Epithelial cell of esophagus (primary cell): ENCODE results near the gene ST6GAL1.

Experiments used
- DNase-seq: peaks from one replicate; pipeline ENCODE4 v3.0.0; 2010; ENCODE audit warnings: low read depth
- H3K4me3 ChIP-seq: 2 replicates; pipeline ENCODE4 v1.5.1; 2011; ENCODE audit warnings: mild to moderate bottlenecking, low read length, control low read depth
- CTCF ChIP-seq: IDR thresholded peaks from 2 replicates; pipeline ENCODE4 v1.5.1; 2011; ENCODE audit warnings: low read depth, mild to moderate bottlenecking, low read length, control low read depth, inconsistent platforms; ENCODE audit not compliant: insufficient read depth; ENCODE audit errors: missing control alignments

The ST6GAL1 gene

GRCh38 chr3:186955898-186956696 lies 25.8 kb downstream of the ST6GAL1 start:
- no peak for DNase-seq
- no peak for TF ChIP-seq CTCF
- no peak overlapping the region for H3K4me3 ChIP-seq

DNA sequence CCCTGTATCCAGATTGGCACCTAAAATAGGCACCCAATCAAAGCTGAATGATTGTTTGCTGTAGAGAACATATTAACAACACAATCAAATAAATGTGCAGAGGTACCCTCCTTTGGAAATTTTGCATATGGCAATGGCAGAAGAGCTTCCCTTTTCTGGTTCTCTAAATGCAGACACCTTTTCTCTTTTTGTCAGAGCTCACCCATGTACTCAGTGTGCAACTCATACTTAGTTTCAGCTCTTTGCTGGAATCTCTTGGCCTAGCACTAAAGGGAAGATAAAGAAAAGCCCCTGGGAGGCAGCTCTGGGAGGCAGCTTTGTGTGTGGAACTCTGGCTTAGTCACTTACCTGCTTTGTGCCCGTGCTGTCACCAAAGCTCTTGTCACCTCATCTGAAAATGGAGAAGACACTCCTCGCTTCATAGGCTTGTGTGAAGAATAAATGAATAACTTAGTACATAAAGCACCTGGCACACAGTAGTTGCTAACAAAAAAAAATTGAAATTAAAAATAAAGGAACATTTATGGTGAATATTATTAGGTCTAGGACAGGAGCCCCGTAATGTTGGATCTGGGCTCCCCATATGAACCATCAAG lies 28.8 kb downstream of the ST6GAL1 start:
- TF ChIP-seq CTCF = no peak
- H3K4me3 ChIP-seq = no peak overlapping the region
- no peak for DNase-seq

DNA sequence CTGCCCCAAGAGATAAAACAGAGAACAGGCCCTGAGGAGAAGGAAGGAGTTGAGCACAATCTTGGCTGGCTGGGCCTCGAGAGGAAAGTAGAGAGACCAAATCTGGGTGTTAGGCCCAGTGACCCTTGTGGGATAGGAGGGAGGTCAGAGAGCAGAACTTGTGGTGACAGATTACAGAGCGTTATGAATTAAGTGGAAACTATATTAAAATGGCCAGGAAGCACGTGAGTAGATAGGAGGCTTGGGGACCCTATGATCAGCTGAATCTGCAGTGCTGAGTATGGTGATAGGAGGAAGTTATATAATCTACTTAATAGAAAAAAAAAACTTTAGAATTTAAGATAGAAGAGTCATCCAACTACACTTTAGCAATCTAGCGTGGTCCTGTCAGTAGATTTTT lies 30.0 kb downstream of the ST6GAL1 start:
- no peak for DNase-seq
- no peak for TF ChIP-seq CTCF
- no peak overlapping the region for H3K4me3 ChIP-seq

DNA sequence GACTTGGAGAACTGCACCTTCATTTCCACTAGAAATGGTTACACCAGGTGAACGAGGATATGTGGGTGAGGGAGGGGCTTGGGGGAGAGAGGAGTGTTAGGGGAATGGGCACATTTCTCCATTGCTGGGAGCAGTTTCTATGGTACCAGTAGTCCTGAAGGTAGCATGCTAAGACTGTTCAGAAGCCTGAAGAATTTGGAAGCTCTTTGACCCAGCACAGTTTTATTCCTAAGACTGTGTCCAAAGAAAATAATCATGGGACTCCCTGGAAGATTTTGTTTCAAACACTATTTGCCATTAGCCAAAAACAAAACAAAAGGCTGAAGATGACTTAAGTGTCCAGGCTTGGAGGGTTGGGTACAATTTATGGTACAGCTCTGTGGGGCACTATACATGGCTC lies 32.1 kb downstream of the ST6GAL1 start:
- TF ChIP-seq CTCF = no peak

GRCh38 chr3:186963636-186964035 lies 33.3 kb downstream of the ST6GAL1 start:
- TF ChIP-seq CTCF = no peak
- no peak overlapping the region for H3K4me3 ChIP-seq
- no peak for DNase-seq

More for the DNA sequence above, 32.1 kb downstream of the ST6GAL1 start:
- DNase-seq = no peak
- H3K4me3 ChIP-seq = no peak overlapping the region

DNA sequence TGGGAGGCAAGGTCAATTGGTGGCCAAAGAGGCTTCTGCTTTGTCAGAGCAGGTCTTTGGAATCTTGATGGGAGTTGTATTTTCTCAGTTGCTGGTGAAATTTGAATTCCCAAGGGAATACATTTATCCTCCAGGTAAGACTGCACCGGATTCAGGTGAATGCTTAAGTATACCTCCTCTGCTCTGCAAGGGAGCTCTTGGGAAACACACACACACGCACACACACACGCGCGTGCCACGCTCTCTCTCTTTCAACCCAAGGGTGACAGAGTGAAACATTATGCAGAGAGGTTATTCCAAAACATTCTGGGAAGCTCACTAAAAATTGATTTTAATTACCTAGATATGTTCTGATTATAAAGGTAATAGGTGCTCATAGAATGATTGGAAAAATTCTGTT lies 33.7 kb downstream of the ST6GAL1 start:
- no peak for DNase-seq
- no peak for TF ChIP-seq CTCF
- no peak overlapping the region for H3K4me3 ChIP-seq

DNA sequence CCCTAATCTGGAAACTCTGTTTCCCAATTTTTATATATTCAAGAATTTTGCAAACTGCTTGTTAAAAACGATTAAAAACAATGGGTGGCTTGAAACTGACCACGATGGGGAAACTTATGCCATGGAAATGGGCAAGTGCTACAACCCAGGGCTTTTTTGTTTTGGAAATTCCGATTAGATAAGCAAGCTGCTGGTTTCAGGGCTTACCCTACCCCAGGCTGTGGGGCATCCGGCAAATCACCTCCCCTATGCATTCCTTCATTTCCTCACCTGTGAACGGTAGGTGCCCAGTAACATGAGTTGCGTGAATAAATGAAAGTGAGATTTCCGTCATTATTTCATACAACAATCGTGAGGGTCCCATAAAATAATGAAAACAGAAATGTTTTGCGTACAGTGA lies 34.3 kb downstream of the ST6GAL1 start:
- H3K4me3 ChIP-seq = no peak overlapping the region
- TF ChIP-seq CTCF = no peak
- no peak for DNase-seq
